ENCODE results near the gene DDIAS.
"Not testable (repeated sequence)": the region's sequence is repeated elsewhere in the genome, so short reads cannot be mapped to it uniquely, and the experiment has no call there.

- not testable (repeated sequence) for TF ChIP-seq CTCF (IDR thresholded peaks at IDR 0.05; ENCODE audit: poor library complexity, severe bottlenecking); TAF1 (IDR thresholded peaks at IDR 0.05; ENCODE audit: low read depth); REST (IDR thresholded peaks at IDR 0.05; ENCODE audit: borderline replicate concordance); RAD21 (conservative IDR thresholded peaks at IDR 0.05); EZH2 (IDR thresholded peaks at IDR 0.05; ENCODE audit: borderline replicate concordance, insufficient read depth, low read length, poor library complexity, severe bottlenecking); POLR2AphosphoS5 (IDR thresholded peaks at IDR 0.05)
Observed at GRCh38 chr11:82962021-82962420, 60.5 kb downstream of the DDIAS start.

All from neural cell (in vitro differentiated cells).